OCI-LY7 (cell line): Measurements from ENCODE around the gene ATP2B3. TPM values are rescaled to one million over a fixed set of nuclear protein-coding genes. Genes with fewer than 3 reads are reported as not detected.
A peak's percentile ranks its signal among the peaks of the same experiment; 100 is the strongest.

Source experiments
- BruUV-seq: library from RNA; stranded (reverse); fragments of 400-500 nt; replicated peaks from 2 replicates; lab custom pipeline; 2021; lab: Mats Ljungman, UMichigan
- CTCF ChIA-PET: fragments of 300-600 bp; sonication (Branson Sonifier 250); formaldehyde crosslinking; loops from one replicate; lab custom pipeline; 2022; ENCODE audit warnings: antibody characterized with exemption; ENCODE audit not compliant: unreplicated experiment; lab: Charles Lee
- POLR2A ChIA-PET: fragments of 300-600 bp; sonication (Branson Sonifier 250); formaldehyde crosslinking; loops from one replicate; lab custom pipeline; 2022; ENCODE audit warnings: antibody characterized with exemption; lab: Charles Lee
- DNase-seq: peaks from one replicate; pipeline ENCODE4 v3.0.0-alpha.2; 2015; ENCODE audit warnings: low spot score
- H2AFZ ChIP-seq: fragments of 200-600 bp; sonication (generic), shearing (Covaris generic); 2 replicates; pipeline ENCODE4 v1.6.1; 2014; ENCODE audit warnings: mild to moderate bottlenecking, antibody characterized with exemption, low read length, moderate library complexity
- H3K27ac ChIP-seq: fragments of 200-600 bp; sonication (generic); 2 replicates; pipeline ENCODE4 v1.5.1; 2014; ENCODE audit warnings: mixed run types, low read depth, mild to moderate bottlenecking, moderate library complexity, low read length, inconsistent platforms; ENCODE audit not compliant: poor library complexity, severe bottlenecking
- H3K36me3 ChIP-seq: fragments of 200-600 bp; sonication (generic); 2 replicates; pipeline ENCODE4 v1.6.1; 2014; ENCODE audit warnings: mild to moderate bottlenecking, antibody characterized with exemption, low read length, moderate library complexity, mixed read lengths; ENCODE audit not compliant: insufficient read depth
- H3K4me1 ChIP-seq: fragments of 200-600 bp; sonication (generic); 2 replicates; pipeline ENCODE4 v1.5.1; 2014; ENCODE audit warnings: mild to moderate bottlenecking, low read length; ENCODE audit not compliant: insufficient read depth, poor library complexity, severe bottlenecking
- H3K4me2 ChIP-seq: fragments of 200-600 bp; sonication (generic); 2 replicates; pipeline ENCODE4 v1.6.1; 2014; ENCODE audit warnings: mild to moderate bottlenecking, low read length
- H3K4me3 ChIP-seq: fragments of 200-600 bp; sonication (generic); 2 replicates; pipeline ENCODE4 v1.5.1; 2014; ENCODE audit warnings: mild to moderate bottlenecking, low read depth, low read length; ENCODE audit not compliant: poor library complexity, severe bottlenecking
- H3K79me2 ChIP-seq: fragments of 200-600 bp; sonication (generic); 2 replicates; pipeline ENCODE4 v1.6.1; 2016; ENCODE audit warnings: low read depth, mild to moderate bottlenecking, low read length, moderate library complexity, mixed read lengths; ENCODE audit not compliant: insufficient read depth
- H3K9me2 ChIP-seq: fragments of 200-600 bp; sonication (generic); 2 replicates; pipeline ENCODE4 v1.6.1; 2016; ENCODE audit warnings: mild to moderate bottlenecking, low read length, mixed read lengths; ENCODE audit not compliant: insufficient read depth
- H3K9me3 ChIP-seq: fragments of 200-600 bp; sonication (generic); 2 replicates; pipeline ENCODE4 v1.6.1; 2014; ENCODE audit warnings: mild to moderate bottlenecking, mixed run types, low read length, mixed read lengths
- H4K20me1 ChIP-seq: fragments of 200-600 bp; sonication (generic); 2 replicates; pipeline ENCODE4 v1.6.1; 2014; ENCODE audit warnings: mild to moderate bottlenecking, antibody characterized with exemption, low read length, moderate library complexity, mixed read lengths; ENCODE audit not compliant: insufficient read depth
- EZH2phosphoT487 ChIP-seq: fragments of 200-600 bp; sonication (generic); IDR thresholded peaks from 2 replicates; pipeline ENCODE4 v1.6.1; 2018; ENCODE audit warnings: low read depth, borderline replicate concordance, mild to moderate bottlenecking, mixed run types, antibody characterized with exemption, low read length, moderate library complexity, mixed read lengths
- intact Hi-C: fragments of 100-400 bp; cut with micrococcal nuclease; formaldehyde crosslinking; loops from one replicate; pipeline ENCODE4 v1.10.0; 2022; ENCODE audit not compliant: unreplicated experiment
- total RNA-seq, 2 experiments: library from RNA; depleted of rRNA in 1 of 2; stranded (reverse); fragments of >200 nt in 1 of 2; shearing (Covaris generic) in 1 of 2; gene quantifications; 2 replicates each; pipeline ENCODE4 v1.2.3, GENCODE V29; 2014 to 2022
- TF ChIP-seq, protein P1 (sequence below): fragments of 200-600 bp; sonication (generic); conservative IDR thresholded peaks from 2 replicates; pipeline ENCODE4 v1.5.1; 2014; ENCODE audit warnings: mild to moderate bottlenecking, antibody characterized with exemption, low read length, moderate library complexity, mixed read lengths

The ATP2B3 gene
- total RNA-seq, 2 experiments from 2014 or later = not detected

DNA sequence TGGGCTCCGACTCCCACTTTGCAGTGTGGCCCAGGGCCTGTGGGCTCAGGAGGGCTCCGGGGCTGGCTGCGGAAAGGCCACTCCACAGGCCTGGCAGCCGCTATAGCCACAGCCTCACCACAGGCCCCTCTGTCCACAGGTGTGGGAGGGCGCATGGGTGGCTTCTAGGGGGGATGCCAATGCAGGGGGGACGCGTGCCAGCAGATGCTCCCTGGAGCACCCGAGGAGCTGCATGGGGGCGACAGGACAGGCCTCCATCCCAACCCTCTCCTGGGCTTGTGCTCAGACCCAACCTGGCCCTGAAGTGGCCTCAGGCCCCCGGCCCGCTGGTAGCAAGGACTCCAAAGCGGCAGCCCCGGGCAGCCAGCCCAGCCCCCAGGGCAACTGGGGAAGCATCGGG, 14.6 kb upstream of the ATP2B3 start:
- Histone ChIP-seq H3K27ac (no peak overlapping the region), H3K9me3 (no peaks in the 10 kb centered on the region), H3K4me1 (no peaks in the 10 kb centered on the region), H4K20me1 (no peaks in the 10 kb centered on the region), H3K79me2 (no peaks in the 10 kb centered on the region), H3K36me3 (no peaks in the 10 kb centered on the region), H2AFZ (no peak overlapping the region), H3K4me2 (no peak overlapping the region), H3K9me2 (no peaks in the 10 kb centered on the region), H3K4me3 (no peak overlapping the region)
- BruUV-seq = no TSS peak
- ChIA-PET POLR2A (no interaction called here), CTCF (no interaction called here)
- intact Hi-C loops = no loop called here
- DNase-seq = no peak
- no peak for TF ChIP-seq EZH2phosphoT487
- TF ChIP-seq, protein P1, sequence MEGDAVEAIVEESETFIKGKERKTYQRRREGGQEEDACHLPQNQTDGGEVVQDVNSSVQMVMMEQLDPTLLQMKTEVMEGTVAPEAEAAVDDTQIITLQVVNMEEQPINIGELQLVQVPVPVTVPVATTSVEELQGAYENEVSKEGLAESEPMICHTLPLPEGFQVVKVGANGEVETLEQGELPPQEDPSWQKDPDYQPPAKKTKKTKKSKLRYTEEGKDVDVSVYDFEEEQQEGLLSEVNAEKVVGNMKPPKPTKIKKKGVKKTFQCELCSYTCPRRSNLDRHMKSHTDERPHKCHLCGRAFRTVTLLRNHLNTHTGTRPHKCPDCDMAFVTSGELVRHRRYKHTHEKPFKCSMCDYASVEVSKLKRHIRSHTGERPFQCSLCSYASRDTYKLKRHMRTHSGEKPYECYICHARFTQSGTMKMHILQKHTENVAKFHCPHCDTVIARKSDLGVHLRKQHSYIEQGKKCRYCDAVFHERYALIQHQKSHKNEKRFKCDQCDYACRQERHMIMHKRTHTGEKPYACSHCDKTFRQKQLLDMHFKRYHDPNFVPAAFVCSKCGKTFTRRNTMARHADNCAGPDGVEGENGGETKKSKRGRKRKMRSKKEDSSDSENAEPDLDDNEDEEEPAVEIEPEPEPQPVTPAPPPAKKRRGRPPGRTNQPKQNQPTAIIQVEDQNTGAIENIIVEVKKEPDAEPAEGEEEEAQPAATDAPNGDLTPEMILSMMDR = no peak

DNA sequence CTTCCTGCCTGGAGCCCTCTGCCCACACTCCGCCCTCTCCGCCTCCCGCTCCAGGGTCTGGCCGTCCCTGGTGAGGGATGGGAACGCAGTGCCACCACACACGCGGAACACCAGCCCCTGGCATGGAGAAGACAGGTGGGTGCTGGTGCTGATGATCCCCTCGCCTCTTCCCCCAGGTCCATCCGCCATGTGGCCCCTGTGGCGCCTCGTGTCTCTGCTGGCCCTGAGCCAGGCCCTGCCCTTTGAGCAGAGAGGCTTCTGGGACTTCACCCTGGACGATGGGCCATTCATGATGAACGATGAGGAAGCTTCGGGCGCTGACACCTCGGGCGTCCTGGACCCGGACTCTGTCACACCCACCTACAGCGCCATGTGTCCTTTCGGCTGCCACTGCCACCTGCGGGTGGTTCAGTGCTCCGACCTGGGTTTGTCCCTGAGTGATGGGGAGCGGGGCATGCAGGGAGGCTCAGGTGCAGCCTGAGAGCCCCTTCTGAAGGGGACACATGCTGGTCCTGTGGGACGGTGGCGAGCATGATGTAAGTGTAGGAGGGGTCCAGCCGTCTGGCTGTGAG, 12.9 kb upstream of the ATP2B3 start:
- Histone ChIP-seq H4K20me1 (no peaks in the 10 kb centered on the region), H3K4me2 (no peak overlapping the region), H3K9me3 (no peaks in the 10 kb centered on the region), H2AFZ (no peak overlapping the region), H3K4me3 (no peak overlapping the region), H3K27ac (no peak overlapping the region), H3K9me2 (no peaks in the 10 kb centered on the region), H3K79me2 (no peaks in the 10 kb centered on the region), H3K36me3 (no peaks in the 10 kb centered on the region), H3K4me1 (no peaks in the 10 kb centered on the region)
- BruUV-seq = no TSS peak
- ChIA-PET CTCF (no interaction called here), POLR2A (no interaction called here)
- TF ChIP-seq, protein P1 = no peak
- TF ChIP-seq EZH2phosphoT487 = no peak
- intact Hi-C loops = loop anchor here (5.0 kb wide), 4 partner anchors 32 to 562 kb away; partner anchors contain the start of gene HAUS7
- peak; percentile 9 for DNase-seq

DNA sequence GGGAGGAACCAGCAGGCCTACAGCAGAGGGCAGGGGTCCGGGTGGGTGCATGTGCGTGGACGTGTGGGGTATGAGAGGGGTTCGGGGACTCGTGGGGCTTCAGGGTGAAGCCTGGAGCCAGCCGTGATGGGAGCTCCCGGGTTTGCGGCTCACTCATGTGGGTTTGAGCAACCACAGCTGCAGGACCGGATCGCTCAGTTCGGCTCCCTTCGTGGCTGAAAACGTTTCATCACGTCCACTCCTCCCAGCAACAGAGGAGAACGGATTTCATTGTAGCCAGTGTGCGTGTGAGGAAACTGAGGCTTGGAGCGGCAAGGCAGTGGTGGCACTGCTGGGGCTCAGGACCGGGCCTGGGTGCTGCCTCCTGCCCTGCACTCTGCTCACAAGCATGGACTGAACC, 12.1 kb upstream of the ATP2B3 start:
- intact Hi-C loops = loop anchor here (5.0 kb wide), 4 partner anchors 33 to 563 kb away; partner anchors contain the start of gene HAUS7
- no TSS peak for BruUV-seq
- CTCF ChIA-PET = no interaction called here

More for the DNA sequence above, 12.1 kb upstream of the ATP2B3 start:
- Histone ChIP-seq H3K4me3 (no peak overlapping the region), H2AFZ (no peak overlapping the region), H3K36me3 (no peaks in the 10 kb centered on the region), H3K9me3 (no peaks in the 10 kb centered on the region), H3K4me1 (no peaks in the 10 kb centered on the region), H3K4me2 (no peak overlapping the region), H3K79me2 (no peaks in the 10 kb centered on the region), H4K20me1 (no peaks in the 10 kb centered on the region), H3K27ac (no peak overlapping the region), H3K9me2 (no peaks in the 10 kb centered on the region)
- no peak for DNase-seq
- POLR2A ChIA-PET = no interaction called here
- TF ChIP-seq, protein P1 = no peak
- TF ChIP-seq EZH2phosphoT487 = no peak
